NCI-H1436 (cell line): ENCODE data around the gene RBFOX2.

Source experiments
- DNase-seq: peaks from one replicate; lab custom pipeline; 2025; lab: John Stamatoyannopoulos, UW

The RBFOX2 gene

GRCh38 chr22:35863432-35863831, 165.2 kb downstream of the RBFOX2 start:
- DNase-seq: peak; percentile 43

DNA sequence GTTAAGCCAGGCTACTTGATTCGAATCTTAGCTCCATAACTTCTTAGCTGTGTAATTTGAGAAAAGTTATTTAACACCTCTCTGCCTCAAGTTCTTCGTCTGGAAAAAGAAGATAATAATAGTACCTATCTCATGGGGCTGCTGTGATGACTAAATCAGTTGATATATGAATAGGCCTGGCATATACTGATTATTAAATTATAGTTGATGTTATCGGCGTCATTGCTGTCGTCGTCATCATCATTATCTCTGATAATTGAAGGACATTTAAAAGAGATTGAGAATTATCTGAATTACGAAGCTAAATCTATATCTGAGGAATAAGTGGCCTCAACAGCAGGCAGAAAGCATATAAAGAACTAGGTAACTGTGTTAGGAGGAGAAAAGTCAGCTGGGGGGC, 165.9 kb downstream of the RBFOX2 start:
- DNase-seq: no peak

- DNase-seq: no peak
Measured at GRCh38 chr22:35861451-35861850, 167.2 kb downstream of the RBFOX2 start.

DNA sequence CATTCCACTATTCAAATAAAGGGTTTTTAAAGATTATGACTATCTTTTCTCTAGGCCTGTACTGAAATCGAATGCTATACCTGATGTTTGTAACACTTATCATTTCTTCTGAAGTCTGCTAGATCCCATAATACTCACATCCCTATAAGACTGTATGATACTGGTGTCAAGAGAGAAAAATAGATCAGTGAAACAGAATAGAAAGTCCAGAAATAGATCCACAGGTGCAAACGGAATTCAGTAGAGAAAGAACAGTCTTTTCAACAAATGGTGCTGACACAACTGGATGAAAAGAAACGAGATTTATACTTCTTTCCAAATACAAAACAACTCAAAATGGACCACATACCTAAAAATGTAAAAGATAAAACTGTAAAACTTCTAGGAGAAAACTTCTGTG, 167.8 kb downstream of the RBFOX2 start:
- no peak for DNase-seq

GRCh38 chr22:35860087-35860733, 168.4 kb downstream of the RBFOX2 start:
- no peak for DNase-seq

GRCh38 chr22:35854334-35854733, 174.3 kb downstream of the RBFOX2 start:
- DNase-seq: no peak

GRCh38 chr22:35852076-35852475, 176.5 kb downstream of the RBFOX2 start:
- DNase-seq: no peak

- DNase-seq: no peak
Measured at GRCh38 chr22:35850831-35851230, 177.8 kb downstream of the RBFOX2 start.

- no peak for DNase-seq
Measured at GRCh38 chr22:35846804-35847203, 181.8 kb downstream of the RBFOX2 start.

- no peak for DNase-seq
Measured at GRCh38 chr22:35844886-35845285, 183.7 kb downstream of the RBFOX2 start.

DNA sequence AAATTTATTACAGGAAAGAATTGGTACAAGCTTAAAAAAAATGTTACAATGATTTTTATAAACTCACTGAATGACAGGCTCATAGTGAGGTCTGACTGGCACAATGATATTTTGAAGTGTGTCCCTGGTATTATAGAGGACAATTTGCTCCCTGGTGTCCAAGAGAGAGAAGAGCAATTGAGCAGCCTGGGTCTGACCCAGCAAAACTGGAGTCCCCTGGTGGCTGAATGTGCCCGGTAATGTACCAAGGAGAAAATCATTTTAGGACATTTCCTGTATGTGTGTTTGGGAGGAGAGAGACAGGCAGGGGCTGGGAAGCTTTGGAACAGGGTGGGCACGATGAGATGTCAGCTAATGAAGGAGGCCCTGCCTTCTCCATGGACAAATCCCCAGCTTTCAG, 185.7 kb downstream of the RBFOX2 start:
- no peak for DNase-seq

- no peak for DNase-seq
Measured at GRCh38 chr22:35842519-35842913, 186.1 kb downstream of the RBFOX2 start.

DNA sequence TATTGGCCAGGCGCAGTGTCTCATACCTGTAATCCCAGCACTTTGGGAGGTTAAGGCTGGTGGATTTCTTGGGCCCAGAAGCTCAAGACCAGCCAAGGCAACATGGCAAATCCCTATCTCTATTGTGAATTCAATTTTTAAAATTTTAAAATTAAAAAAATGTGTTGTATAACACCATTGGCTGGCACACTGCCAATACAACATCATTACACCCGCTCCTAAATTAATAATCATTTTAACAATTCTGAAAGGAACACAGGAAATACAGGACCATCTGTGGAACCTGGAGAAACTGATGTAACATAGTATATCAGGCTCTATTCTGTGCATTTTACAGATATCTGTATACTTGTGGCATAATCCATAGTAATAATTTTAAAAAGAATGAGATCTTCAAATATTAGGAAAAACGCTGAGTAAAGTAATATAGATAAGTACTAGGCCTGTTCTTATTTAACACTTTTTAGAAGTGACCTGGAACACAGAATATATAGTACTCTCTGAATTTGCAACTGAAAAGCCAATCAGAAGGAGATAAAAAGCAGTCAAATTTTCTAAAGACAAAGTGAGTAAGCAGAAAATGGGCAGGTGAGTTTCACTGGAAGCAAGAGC, 186.6 kb downstream of the RBFOX2 start:
- no peak for DNase-seq

DNA sequence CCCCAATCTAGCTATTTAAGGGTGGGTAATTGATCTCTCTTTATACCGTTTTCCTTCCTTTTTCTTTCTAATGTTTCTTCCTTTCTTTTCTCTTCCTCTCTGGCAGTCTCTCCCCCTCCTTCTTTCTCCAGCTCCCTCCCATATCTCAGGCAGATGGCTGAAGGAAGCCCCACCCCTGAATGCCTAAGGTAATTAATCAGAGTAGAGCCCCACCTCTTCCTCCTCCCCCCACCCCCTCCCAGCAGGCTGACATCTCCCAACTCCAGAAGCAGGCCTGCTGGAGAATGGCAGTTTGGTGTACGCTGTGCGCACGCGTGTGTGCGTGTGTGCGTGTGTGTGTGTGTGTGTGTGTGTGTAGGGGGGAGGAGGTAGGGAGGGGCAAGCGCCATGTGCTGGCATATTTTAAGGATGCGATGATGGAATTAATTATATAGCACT, 188.3 kb downstream of the RBFOX2 start:
- peak; percentile 89 for DNase-seq

DNA sequence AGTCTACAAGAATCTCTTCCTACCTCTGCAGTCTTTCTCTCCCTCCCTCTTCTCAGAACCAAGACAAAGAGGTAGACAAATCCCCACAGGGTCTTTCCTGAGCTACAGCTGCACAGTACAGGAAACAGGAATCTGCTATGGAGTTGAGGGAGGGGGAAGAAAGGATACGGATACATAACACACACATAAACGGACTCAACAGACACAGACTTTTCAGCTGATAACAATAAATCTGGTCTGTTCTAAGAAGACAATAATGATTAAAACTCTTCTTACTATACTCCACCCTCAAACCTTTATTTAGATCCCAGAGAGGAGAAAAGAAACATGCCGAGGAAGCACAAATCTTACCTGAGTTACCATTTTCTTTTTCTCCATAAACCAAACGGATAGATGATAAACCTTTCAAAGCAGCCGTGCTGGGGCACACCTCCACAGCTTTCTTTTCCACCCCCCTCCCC, 188.8 kb downstream of the RBFOX2 start:
- no peak for DNase-seq

GRCh38 chr22:35838855-35839576, 189.6 kb downstream of the RBFOX2 start:
- peak; percentile 8 for DNase-seq

DNA sequence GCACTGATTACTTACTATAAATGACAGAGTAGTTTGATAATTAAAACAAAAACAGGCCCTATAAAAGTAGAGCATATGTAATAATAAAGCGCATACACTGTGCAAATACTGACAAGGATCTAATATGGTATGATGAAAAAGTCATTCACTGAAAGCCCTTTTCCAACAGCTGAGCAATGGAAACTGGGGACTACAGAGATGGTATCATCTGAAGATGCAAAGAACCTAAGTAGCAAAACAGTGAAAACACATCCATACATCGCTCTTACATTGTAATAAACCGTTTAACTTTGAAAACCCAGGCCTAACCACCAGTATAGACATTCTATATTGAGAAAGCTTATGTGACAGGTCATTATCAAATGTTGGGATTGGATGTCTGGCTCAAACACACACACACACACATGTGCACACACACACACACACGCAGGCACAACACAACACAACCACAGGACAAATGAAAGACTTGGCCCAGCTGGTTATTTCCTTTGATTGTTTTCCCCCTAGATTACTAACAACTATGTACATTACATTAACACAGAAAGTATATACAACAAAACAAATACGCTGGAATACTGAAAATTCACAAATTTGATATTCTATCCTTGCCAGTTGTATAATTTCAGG, 191.4 kb downstream of the RBFOX2 start:
- DNase-seq: no peak

DNA sequence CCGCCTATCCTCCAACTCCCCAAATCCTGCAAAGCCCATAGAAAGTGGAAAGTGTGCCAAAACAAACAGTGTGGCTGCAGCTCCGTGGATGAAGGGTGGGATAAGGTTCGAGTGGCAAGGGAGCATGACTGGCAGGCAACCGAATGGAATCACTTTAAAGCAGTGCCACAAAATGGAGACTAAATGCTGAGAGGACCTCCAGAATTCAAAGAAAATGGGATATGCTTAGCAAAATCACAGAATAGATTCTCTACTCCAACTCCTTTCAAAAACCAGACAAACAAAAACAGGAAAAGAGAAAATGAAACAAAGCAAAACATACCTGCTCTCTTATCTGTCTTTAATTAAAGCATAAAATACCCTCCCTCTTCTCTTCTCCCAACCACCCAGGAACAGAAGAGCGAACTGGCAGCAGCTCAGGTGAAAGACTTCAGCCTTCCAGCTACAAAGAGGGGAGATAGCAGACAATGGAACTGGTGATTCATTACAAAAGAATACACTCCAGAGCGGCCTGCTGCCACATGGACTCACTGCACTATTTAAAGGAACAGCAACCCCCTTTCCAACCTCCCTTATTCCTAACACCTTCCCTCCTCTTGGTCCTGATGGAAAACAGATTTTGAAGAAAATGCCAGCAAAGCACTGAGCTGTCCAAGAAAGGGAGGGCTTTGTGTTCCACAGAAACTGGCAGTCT, 192.5 kb downstream of the RBFOX2 start:
- DNase-seq: peak; percentile 41

DNA sequence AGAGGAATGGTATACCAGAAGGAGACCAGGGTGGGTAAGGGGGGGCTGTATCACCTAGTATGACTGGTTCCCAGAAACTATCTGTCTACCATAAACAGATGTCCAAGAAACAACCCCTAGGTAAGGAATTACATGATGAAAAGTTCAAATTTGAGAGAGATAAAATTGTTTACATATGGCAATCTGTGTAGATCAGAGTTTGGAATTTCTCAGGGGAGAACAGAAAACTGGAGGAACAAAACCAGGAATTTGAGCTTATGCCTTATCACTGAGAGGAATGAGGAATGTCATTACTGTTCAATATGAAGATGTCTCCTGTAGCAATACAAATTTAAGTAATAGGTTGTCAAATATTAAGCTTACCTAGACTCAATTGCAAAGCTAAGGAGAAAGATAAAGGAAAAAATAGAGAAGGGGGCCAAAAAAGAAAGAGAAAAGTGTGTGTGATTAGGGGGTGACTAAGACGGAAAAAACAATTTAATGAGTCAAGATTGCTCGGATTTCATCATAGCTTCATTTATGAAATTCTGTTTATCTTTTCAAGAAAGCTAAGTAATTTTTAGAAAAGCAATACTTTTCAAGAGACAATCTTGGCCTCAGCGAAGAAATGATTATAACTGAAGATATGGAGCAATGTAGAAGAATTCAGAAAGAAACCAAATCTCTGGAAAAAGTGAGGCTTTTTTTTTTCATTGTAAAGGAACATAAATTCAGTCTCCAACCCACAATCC, 193.2 kb downstream of the RBFOX2 start:
- DNase-seq: no peak

- no peak for DNase-seq
Measured at GRCh38 chr22:35834061-35834460, 194.6 kb downstream of the RBFOX2 start.

- no peak for DNase-seq
Measured at GRCh38 chr22:35830305-35830704, 198.3 kb downstream of the RBFOX2 start.
